Myocyte (in vitro differentiated cells): ENCODE data around the gene RPL22. TPM values are rescaled to one million over a fixed set of nuclear protein-coding genes. Genes with fewer than 3 reads are reported as not detected.

Experiments used
- DNase-seq: peaks from one replicate; pipeline ENCODE4 v3.0.0-alpha.2; 2012; ENCODE audit warnings: low read depth
- polyA plus RNA-seq: library from polyadenylated mRNA; unstranded; fragments of >200 nt; gene quantifications from one replicate; pipeline ENCODE4 v1.2.1, GENCODE V29; 2012; ENCODE audit warnings: missing spikeins
- total RNA-seq: library from RNA; depleted of rRNA; stranded (reverse); fragments of >200 nt; gene quantifications from 2 replicates; pipeline ENCODE4 v1.2.3, GENCODE V29; 2014

RPL22 gene
- total RNA-seq, result 148 and 160 TPM in 2 replicates
- polyA plus RNA-seq, result 504 TPM

DNA sequence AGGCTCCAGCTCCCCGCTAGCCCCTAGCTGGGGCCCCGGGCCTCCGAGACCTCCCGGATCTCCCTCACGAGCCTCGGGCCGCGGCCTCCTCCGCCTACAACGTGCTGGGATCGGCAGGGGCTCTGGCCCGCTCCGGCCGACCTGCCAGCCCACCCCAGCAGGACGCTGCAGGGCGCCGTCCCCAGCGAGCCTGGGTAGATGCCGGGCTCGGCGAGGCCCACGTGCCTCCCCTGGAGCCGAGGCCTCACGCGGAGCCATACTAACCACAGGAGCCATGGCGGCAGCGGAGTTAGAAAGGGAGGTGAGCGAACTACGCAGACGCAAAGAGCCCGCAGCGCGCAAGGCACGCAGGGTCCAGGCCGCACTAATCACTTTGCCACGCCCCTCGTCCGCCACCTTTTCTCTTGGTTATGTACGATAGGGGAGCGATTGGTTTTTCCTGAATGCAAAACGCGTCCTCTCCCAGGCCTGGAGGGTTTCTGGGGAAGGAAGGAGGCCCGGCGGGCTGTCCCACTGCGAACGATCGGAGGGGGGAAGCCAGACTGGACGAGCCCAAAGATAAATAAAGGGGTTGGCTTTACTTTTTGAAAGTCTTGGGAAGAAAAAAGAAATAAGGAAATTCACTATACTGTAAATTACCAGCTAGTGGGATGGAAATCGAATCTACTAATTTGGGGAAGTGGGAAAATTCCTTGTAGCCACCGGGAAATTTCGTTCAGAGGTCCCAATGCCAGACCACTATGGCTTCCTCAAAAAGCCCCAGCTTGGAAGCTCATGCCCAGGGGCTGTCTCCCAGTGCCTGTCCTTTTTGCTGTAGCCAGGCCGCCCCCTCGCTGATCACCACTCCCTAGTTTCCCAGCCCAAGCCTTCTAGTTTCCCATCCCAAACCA lies at the start of gene RPL22:
RPL22 (minus strand) TSS at position 298 of the 890 bp plus-strand sequence; CDS start at position 276, 22 bp downstream.
- DNase-seq, result peak; percentile 100

DNA sequence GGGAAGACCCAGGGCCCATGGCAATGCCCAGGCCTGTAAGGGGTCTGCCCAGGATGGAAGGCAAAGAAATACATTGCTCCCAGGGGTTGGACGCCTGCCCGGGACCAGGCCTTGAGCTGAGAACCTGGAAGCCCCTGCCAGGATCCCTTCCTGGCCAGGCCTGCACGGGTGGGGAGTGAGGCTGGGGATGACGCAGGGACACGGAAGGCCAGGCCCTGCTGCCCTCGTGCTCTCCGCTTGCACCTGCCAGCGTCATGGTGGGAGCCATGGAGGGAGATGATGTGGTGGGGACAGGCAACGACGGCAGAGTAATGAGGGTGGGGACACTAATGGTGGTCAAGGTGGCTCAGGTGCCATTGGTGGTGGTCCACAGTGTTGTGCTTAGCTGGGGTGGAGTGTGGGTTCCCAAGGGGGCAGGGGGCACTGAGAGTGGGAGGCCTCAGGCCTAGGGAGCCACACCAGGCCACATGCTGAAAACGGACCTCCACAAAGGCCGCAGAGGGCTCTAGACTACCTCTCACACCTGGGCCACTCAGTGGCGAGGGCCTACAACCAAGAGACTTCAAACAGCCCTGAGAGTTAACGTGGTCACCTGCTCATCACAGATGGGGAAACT lies 48.9 kb upstream of the RPL22 start:
- DNase-seq, result no peak

DNA sequence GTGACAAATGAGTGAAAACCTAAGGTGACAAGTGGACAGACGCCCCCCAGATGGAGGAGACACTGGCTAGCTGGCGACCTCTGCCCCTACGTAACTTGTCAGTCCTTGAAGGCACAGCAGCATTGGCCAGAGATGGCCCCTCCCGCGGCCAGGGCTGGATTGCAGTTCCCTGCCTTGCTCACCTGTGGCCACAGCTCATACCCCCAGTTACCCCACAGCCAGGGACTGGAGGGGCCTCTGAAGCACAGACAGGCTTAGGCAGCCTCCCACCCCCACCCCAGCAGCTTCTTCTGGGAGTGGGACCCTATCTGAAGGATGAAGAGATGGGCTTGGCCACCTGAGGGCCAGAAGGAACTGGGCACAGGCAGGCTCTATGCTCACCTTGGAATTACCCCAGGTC lies 48.3 kb upstream of the RPL22 start:
- DNase-seq, result no peak

DNA sequence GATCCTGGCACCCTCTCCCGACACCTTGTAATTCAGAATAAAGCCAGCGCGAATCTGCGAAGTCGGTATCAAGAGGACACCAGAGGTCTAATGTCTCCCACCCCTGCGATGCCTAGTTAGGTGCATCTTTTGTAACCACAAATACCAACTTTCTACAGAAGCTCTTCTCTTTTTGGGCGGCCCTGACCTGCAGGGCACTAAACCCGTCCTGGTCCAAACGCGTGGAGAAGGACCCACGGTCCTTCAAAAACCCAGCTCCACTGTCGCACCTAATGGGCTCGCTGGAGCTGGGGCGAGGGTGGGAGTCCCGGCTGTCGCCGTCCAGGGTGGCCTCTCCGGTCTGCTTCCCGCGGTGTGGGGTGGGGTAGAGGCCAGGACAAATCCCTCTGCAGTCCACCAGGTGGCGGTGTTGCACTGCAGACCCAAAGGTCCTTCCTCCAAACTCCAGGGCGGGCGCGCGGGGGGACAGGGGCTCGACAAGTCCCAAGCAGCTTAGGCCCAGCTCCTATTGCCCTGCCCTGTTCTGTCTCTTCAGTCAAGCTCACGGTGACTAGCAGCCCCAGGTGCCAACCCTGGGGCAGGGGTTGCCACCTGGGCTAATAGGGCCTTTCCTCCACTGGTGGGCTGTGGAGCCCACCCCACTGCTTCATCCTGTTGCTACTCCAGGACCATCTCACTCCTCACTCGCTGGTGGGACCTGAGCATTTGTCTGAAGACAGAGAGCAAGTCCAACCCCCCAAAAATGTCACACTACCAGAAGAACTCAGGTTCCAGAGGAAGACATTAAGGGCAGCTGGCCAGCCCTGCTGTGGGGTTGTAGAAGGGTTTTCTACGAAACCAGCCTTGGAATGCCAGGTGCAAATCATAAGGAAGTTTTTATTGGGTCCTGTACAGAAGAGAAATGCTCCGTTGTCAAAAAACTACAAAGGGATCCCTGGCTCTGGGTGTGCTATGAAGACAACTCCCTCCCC lies 47.4 kb upstream of the RPL22 start:
- peak; percentile 89 for DNase-seq

DNA sequence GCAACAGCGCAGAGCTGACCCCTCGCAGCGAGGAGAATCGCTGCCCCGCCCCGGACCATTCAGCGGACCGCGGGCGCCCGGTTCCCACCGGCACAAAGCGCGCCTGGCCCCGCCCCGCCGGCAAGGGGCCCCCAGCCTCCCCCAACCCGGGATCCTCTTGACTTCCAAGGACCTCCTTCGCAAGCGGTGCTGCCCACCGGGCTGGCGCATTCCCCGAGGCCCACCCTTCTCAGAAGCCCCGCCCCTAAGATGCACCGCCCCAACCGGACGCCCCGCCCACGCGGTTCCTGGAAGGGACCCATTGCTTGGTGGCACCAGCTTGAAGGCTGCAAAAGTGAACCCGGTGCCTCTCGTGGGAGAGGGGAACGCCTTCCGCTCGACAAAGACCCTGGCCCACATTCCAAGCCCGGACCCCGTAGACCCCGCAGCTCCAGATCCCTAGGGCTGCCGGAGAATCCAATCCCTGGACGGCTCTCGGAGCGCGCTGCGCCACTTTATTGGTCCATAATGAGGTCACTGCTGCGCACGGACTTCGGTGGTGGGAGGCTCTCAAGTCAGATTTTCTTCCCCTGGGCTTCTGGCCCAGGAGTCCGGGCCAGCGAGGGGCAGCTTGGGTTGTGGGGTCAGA lies 46.6 kb upstream of the RPL22 start:
- DNase-seq, result peak; percentile 75

DNA sequence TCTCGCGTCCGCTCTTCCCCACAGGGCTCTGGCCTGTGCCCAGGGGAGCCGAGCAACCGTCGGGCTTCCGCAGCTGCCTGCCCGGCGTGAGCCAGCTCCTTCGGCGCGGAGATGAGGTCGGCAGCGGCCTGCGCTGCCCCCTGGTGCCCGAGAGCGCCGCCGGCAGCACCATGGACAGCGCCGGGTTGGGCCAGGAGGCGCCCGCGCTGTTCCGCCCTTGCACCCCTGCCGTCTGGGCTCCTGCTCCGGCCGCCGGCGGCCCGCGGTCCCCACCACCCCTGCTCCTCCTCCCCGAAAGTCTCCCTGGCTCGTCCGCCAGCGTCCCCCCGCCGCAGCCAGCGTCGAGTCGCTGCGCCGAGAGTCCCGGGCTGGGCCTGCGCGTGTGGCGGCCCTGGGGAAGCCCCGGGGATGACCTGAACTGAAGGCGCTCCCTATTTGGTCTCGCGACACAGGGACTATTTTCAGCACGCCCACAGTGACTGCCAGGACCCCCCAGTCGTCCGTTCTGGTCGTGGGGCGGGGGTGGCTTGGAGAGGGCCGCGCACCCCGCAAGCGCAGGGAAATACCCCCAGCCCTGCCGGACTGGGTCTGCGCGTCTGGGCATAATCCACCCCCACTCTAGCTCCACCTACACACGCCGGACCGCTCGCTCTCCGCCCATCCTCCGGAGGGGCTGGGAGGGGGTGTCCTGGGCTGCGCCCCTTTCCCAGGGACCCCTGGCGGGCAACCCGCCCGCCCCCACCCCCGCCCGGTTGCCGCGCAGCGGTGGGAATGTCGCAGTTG lies 45.9 kb upstream of the RPL22 start:
- DNase-seq, result peak; percentile 88

DNA sequence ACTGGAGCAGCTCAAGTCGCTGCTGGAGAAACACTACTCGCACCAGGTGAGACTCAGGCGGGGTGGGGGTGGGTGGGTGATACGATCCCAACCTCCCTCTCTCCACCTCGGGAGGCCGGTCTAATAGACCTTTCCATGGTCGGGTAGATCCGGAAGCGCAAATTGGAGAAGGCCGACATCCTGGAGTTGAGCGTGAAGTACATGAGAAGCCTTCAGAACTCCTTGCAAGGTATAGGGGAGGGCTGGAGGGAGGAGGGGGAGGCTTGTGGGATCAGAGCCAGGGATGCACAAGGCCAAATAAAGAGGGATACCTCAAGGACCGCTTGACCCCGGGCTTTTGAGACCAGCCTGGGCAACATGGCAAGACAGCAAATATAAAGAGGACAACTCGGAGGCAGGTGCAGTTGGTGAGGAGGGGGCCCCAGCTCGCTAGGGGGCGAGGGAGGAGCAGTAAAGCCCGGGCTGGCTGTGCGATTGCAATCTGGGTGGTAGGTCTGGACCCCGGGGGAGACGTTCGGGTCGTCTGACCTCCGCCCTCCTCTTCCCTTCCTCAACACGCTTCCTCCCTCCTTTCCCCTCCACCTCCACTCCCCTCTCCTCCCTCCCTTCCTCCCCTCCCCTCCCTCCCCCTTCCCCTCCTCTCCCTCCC lies 45.1 kb upstream of the RPL22 start:
- DNase-seq, result no peak

DNA sequence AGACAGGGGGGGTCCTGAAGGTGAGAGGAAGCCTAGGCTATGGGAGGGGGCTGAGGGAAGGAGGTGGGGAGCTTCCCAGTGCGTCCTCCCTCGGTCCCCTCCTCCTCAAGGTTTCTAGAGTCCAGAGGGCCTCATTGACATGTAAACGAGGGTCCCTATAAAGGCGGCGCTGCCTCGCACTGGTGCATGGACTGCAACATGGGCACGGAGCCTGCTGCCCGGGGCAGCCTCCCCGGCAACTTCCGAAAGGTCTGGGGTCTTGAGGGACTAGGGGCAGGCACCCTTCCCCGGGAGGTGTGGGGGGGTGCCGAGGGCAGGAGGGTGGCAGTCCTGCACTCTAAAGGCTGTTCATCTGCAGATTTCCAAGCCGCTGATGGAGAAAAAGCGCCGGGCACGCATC lies 44.6 kb upstream of the RPL22 start, which contains the start of gene HES3:
HES3 (plus strand) TSS at position 187 of the 400 bp plus-strand sequence; CDS start at position 374, 187 bp downstream.
- DNase-seq, result no peak

DNA sequence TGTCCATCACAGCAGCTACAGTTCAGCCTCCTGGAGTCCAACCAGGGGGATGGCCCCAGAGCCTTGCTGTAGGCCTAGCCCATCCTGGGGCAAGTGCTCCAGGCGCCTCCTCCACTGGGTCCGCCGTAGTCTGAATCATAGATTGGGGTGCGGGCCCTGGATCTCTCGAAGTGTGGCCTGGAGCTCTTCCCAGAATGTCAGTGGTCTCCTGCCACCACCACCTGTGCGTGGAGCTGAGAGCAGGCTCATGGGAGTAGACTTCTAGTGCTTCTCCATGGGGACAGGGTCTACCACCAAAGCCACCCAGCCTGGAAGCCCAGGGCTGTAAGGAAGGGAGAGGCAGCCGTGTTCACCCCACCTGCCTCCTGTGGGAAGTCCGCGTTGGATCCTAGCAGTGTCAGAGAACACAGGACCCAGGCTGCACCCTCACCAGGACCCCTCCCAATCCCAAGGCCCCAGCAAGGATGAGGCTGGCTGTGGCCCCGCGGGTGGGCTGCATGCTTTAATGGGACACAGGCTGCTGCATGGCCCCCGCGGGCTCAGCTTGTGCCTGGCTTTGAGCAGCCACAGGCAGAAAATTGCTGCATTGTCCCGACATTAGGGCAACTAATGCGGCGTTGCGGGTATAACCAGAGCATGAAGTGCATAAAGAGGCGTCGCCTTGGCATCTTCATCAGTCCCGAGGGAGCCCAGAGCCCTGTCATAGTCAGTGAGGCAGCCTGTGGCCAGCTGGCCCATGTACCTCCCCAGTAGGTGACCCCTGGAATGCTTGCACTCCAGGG lies 43.8 kb upstream of the RPL22 start:
- DNase-seq, result no peak

DNA sequence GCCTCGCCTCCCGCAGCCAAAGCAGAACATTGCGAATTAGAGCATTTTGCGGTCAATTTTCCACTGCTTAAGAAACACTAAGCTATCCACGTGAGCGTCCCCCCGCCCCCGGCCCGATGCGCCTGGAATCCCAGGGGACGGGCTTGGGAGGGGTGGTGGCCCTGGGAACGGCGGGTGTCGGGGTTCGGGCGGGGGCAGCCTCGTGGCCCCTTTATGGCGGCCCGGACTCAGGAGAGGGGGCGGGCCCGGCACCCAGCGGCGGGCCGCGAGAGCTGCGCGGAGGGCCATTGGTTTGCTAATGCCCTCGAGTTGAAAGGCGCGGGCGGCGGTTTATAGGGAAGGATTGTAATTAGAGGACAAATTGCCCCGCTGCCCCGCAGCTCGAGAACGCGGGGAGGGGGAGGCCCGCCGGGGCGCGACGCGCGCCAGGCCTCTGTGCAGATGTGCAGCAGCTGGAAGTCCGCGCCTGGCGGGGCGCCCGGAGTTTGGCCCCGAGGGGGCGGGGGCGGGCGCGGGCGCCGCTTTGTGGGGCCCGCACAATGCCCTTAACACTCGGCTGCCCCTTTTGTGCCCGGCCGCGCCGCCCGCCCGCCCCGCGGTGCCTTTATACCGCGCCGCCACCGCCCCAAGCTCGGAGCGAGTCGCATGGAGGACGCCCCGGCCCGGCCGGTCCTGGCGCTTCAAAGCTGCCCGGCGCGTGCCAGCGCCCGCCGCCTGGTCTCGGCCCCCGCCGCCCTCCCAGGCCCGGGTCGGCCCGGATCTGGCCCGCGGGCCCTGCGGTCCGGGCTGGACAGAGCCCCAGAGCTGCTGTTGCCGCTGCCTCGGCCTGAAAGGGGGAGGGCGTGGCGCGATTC lies 42.7 kb upstream of the RPL22 start:
- no peak for DNase-seq

DNA sequence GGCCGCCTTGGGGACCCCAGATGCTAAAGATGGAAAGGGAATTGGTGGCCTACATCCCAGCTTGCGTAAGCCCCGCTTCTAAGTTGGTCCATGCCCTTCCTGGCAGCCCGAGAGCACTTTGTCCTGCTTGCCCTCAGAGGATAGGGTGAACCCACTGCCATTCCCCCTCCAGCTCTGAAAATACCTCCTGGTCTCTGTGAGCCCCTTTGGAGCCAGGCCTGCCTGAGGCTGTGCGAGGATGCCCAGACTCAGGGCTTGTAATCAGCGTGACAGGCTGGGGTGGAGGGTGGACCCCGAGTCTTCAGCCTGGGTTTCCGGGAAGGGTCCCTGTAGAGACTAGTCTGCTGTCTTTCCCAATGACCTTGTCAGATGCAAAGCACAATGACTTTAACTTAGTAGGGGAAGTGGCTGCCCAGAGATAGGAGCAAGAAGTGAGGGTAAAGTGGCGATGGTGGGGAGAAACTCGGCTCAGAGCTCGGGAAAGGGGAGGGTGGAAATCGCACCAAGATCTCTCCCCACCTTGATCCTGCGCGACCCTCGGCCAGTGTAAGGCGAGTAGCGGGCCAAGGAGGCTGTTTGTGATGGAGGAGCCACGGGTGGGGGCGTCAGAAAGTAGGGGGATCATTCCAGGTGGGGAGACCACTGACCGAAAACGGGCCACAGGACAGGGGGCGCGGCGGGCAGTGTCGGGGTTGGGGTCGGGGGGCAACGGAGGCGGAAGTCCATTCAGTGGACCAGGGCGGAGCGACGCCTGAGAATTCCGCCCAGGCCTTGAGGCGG lies 41.9 kb upstream of the RPL22 start:
- DNase-seq, result no peak

DNA sequence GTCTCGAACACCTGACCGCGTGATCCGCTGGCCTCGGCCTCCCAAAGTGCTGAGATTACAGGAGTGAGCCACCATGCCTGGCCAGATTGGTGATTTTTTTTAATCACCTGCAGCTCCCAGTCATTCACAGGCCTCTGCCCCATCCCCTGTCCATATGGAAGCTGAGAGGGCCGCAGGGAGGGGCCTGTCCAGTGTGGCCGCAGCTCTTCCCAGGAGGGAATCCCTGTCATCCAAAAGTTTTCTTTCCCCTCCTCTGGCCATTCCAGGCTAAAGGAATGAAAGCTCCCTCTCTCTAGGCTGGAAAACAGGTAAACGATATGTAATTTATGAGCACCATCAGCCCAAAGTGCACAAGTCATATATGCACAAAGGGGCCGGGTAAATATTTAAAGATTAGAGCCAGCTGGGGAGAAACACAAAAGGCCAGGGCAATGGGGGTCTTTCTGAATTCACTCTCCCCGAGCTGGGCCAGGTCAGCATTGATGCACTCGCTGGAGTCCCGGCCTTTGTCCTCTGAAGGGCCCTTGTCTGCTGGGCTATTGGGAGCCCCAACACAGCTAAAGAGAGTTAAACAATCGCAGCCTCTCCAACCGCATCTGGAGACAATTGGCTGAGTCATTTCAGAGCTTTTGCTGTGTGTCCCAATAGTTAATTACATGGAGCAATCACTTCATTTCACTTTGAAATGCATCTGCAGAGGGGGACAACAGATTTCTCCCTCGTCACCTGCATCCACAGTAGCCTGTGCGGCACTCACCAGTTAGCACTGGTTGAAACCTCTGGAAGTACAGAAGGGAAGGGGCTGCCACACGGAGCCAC lies 40.8 kb upstream of the RPL22 start:
- no peak for DNase-seq

DNA sequence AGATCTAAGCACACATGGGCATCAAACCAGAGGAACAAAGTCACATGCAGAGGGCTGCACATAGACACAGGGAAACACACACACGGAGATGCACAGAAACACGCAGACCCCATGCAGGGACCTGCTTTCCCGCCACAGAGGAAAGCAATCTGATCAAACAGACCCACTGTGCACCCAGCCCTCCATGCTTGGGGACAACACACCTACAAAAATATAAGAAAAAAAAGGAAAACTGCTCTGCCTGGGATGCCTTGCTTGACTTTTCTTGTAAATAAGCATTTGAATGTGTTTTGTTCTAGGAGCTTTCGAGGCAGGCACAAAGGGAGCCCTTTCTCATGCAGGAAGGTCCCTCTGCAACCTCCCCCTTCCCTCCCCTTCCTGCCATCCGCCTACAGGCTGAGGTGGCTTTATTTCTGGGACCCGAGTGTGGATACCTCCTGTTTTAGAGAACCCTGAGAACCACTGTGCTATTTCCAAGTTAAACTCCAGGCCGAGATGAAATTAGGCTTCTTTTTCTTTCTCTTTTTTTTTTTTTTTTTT lies 39.9 kb upstream of the RPL22 start:
- no peak for DNase-seq

DNA sequence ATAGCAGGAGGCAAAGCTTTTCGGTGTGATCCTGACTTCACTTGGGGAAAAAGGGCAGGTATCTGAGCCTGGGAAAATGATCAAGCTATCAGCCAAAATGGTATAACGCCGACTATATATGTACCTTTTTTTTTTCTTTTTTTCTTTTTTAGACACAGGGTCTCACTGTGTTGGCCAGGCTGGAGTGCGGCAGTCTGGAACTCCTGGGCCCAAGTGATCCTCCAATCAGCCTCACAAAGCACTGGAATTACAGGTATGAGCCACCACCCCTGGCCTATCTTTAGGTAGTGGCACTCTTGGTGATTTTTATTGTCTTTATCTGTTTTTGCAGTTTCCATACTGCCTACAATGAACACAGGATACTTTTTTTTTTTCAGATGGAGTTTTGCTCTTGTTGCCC lies 37.7 kb upstream of the RPL22 start:
- DNase-seq, result no peak

DNA sequence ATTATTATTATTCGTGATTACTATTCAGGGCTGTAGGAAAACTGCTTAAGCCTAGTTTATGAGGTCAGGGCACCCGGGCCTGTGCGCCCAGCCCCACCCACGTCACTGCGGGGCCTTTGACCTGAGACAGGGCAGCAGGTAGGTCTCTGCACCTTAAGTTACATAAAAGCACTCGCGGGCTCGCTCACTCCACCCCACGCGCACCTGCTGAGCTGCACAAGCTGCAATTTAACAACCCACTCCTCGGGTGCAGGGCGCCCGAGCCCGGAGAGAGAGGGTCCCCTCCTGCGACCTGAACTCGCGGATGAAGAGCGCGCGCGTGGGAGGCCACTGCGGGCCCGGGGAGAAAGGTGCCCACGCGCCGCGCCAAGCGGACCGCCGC lies 35.9 kb upstream of the RPL22 start:
- no peak for DNase-seq
